ENCODE results near the gene BCAT1.

Gene BCAT1

DNA sequence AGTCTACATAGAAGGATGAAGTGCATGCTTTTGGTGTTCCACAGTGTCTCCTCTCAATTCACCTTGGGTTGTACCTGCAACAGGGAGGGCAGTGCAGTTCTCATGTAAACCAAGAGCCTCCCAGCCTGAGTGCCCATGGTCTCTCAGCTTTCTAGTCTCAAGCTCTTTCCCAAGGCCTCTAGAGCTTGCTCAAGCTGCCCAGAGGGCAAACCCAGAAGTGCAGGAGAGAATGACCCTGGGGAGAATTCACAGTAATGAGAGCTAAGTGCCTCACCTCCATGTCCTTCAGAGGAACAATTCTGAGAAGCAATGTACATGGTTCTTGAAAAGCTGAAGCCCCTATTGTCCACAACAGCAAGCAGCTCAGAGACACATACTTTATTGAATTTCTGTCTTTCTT lies 180.5 kb downstream of the BCAT1 start:
- no peak for DNase-seq (ENCODE audit: low spot score)

DNA sequence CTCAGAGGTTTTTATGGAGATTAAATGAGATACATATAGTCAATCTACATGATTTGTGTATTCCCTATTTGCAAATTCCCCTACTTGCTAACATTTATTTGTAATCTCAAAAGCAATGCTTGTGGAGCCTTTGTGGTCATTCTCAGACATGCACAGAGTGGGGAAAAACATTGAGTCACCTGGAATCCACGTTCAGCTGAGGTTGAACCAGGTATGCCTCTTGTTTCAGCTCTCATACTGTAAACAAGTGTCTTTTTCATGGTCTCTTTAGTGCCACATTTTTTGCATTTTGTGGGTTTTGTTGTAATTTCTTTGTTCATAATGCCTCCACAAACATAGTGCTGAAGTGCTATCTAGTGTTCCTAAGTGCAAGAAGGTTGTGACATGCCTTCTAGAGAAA lies 181.9 kb downstream of the BCAT1 start:
- no peak for DNase-seq (ENCODE audit: low spot score)

DNA sequence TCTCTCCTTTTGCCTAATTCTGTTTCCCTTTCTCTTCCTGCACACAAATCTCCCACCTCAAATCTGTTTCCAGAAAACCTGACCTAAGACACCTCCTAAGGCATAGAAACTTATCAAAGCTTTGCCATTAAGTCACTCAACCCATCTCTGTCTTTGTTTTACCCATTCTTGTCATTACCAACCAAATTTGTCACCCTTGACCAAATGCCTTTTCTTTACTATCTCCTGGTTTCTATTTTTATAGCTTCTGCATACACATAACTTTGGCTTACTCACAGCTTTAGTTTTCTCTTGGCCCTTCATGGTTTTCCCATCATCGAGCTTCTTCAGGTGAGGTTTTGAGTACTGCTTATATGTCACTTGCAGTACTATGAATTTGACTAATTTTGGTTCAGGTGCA lies 184.2 kb downstream of the BCAT1 start:
- no peak for DNase-seq (ENCODE audit: low spot score)

DNA sequence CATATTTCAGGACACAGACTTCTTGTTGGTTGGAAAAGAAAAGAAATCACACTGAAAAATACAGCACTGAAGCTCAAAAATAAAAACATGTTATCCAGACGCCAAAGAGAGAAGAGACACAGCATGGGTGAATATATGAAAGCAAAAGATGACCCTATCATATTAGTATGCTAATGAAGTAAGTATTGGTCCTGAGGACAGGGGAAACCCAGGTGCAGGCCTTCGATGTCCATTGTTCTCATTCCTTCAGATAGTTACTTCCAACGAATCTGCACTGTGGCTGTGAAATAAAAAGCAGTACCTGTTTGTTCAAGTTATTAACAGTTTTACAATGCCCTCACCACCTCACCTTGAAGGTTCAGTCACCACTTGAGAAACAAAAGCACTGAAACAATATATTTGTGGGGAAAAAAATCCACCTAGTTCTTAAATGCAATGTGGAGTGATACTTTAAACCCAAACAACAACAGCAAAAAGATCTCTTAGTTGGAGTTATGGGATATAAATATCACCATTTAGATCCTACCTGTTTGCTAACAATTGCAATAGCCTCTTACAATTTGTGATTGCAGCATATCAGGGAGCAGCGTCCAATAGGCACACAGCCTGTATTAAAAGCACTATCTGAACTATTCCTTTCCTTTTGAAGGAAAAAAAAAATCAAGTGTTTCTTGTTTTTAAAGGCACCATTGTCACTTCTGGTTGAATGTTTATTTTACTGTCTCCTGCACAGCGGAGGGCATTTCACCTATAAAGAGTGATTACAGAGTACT lies 188.1 kb downstream of the BCAT1 start:
- no peak for DNase-seq (ENCODE audit: low spot score)

DNA sequence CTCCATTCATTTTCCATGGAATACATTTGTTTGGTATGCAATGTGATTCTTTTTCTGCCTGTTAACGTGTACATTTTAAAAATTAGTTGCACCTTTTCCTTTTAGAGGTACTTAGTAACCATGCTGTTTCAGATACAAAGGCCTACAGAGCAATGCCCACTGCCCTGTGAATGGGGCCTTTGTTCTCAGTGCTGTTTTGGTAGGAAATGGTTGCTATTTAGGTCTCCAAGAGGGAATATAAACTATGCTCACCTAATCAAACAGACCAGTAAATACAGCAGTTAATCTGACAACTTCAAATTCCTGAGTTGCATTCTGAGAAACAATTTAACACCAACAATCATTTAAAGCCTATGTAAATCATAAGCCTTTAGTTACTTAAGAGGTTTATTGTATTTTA lies 188.7 kb downstream of the BCAT1 start:
- DNase-seq (ENCODE audit: low spot score), result no peak

Measured in kidney capillary endothelial cell (primary cell).